HepG2 (cell line): ENCODE measurements around the gene RPP21. TPM values are rescaled to one million over a fixed set of nuclear protein-coding genes. Genes with fewer than 3 reads are reported as not detected.

Source experiments
- ATM ChIP-seq: fragments of 450-650 bp; IDR thresholded peaks from 2 replicates; pipeline ENCODE4 v1.7.1; 2017; ENCODE audit warnings: mild to moderate bottlenecking, borderline replicate concordance
- DMAP1 ChIP-seq: IDR thresholded peaks from 2 replicates; pipeline ENCODE4 v1.6.1; 2016
- FOSL1 ChIP-seq: sonication (generic); formaldehyde crosslinking; IDR thresholded peaks from 2 replicates; pipeline ENCODE4 v1.9.0; 2021; ENCODE audit warnings: missing genetic modification reagents, borderline replicate concordance
- FOXA1 ChIP-seq, 2 experiments: fragments of 450-650 bp in 1 of 2; sonication (generic) in 1 of 2; formaldehyde crosslinking in 1 of 2; IDR thresholded peaks; 2 replicates each; pipeline versions ENCODE4 v1.4.0 to v1.6.1; 2016 to 2020; ENCODE audit warnings: missing genetic modification reagents in 1 of 2
- HNF4A ChIP-seq: sonication (generic); formaldehyde crosslinking; IDR thresholded peaks from 2 replicates; pipeline ENCODE4 v1.4.0; 2020; ENCODE audit warnings: missing genetic modification reagents
- PAX8 ChIP-seq: sonication (generic); formaldehyde crosslinking; IDR thresholded peaks from 2 replicates; pipeline ENCODE4 v1.8.0; 2022; ENCODE audit warnings: mild to moderate bottlenecking, missing genetic modification reagents, borderline replicate concordance
- RCOR2 ChIP-seq: IDR thresholded peaks from 2 replicates; pipeline ENCODE4 v1.6.1; 2016; ENCODE audit warnings: missing biosample characterization, missing genetic modification reagents
- ZKSCAN8 ChIP-seq: IDR thresholded peaks from 2 replicates; pipeline ENCODE4 v1.6.1; 2016; ENCODE audit warnings: borderline replicate concordance, missing genetic modification reagents, missing compliant biosample characterization
- ZNF547 ChIP-seq: sonication (generic); formaldehyde crosslinking; IDR thresholded peaks from 2 replicates; pipeline ENCODE4 v1.5.1; 2020; ENCODE audit warnings: mild to moderate bottlenecking, missing genetic modification reagents
- polyA plus RNA-seq, 8 experiments: library from polyadenylated mRNA; depleted of rRNA in 3 of 8; stranded (reverse) in 7 of 8; unstranded in 1 of 8; fragments of >200 nt; fragmentation: Illumina TruSeq in 4 of 8; extraction: Trizol in 4 of 8; gene quantifications; 2 replicates each; pipeline versions ENCODE4 v1.2.1 to v1.2.3, GENCODE V29; 2011 to 2016; ENCODE audit warnings: low read depth in 4 of 8, missing spikeins in 1 of 8, mixed read lengths in 1 of 8; ENCODE audit not compliant: insufficient read depth in 1 of 8
- total RNA-seq, 5 experiments: library from RNA; depleted of rRNA; stranded (reverse); fragments of >200 nt; fragmentation: Illumina TruSeq; extraction: Trizol; gene quantifications; 2 replicates each; pipeline ENCODE4 v1.2.3, GENCODE V29; 2016; ENCODE audit warnings: low read depth in 1 of 5
- TF ChIP-seq, protein P1 (sequence below): sonication (generic); formaldehyde crosslinking; IDR thresholded peaks from 2 replicates; pipeline ENCODE4 v1.5.1; 2020; ENCODE audit warnings: missing genetic modification reagents, mild to moderate bottlenecking, borderline replicate concordance
- TF ChIP-seq, protein P2 (sequence below), 2 experiments: fragments of 450-650 bp in 1 of 2; sonication (generic) in 1 of 2; formaldehyde crosslinking in 1 of 2; IDR thresholded peaks; 2 replicates each; pipeline versions ENCODE4 v1.6.1 to v1.8.0; 2016 to 2022; ENCODE audit warnings: antibody characterized with exemption in 1 of 2, mild to moderate bottlenecking in 1 of 2, missing genetic modification reagents in 1 of 2
- TF ChIP-seq, protein P3 (sequence below): sonication (generic); formaldehyde crosslinking; IDR thresholded peaks from 2 replicates; pipeline ENCODE4 v1.5.0; 2020; ENCODE audit warnings: mild to moderate bottlenecking, missing genetic modification reagents

RPP21 gene
- total and polyA plus RNA-seq, 2 of the 13 experiments (the other 11 are each of a cell fraction or from before 2014, with no cell fraction given) = 53.1 to 72.3 TPM

DNA sequence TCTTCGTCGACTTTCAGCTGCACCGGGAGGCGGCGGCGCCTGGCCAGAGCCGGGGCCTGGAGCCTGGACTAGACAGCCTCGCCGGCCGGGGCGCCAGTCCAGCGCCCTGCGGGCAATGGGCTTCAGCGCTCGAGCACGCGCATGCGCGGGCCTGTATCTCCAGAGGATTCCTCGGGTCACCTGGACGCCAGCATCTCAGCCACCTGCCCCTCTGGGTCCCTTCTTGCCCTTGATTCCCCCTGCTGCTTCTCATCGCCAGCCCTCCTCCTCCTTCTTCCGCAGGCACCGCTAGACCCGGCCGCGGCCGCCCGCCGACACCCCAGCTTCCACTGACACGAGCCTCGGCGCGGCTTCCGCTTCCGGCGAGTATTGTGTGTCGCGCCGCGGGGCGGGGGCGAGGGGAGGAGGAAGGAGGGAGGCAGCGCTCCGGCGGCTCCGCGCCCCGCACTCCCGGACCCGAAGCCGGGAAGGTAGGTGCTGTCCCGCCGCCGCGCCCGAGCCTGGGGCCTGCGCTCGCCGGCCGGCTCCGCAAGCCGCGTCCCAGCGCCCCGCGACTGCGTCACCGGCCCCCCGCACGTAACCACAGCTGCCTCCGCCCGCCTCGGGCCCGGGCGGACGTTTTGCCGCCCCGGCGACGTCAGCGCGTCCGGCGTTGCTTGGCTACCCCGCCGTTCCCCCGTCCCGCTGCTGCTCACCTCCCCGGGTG is 18.3 kb upstream of the RPP21 start, which contains the start of gene TRIM39 (continued):
- TF ChIP-seq, protein P1, sequence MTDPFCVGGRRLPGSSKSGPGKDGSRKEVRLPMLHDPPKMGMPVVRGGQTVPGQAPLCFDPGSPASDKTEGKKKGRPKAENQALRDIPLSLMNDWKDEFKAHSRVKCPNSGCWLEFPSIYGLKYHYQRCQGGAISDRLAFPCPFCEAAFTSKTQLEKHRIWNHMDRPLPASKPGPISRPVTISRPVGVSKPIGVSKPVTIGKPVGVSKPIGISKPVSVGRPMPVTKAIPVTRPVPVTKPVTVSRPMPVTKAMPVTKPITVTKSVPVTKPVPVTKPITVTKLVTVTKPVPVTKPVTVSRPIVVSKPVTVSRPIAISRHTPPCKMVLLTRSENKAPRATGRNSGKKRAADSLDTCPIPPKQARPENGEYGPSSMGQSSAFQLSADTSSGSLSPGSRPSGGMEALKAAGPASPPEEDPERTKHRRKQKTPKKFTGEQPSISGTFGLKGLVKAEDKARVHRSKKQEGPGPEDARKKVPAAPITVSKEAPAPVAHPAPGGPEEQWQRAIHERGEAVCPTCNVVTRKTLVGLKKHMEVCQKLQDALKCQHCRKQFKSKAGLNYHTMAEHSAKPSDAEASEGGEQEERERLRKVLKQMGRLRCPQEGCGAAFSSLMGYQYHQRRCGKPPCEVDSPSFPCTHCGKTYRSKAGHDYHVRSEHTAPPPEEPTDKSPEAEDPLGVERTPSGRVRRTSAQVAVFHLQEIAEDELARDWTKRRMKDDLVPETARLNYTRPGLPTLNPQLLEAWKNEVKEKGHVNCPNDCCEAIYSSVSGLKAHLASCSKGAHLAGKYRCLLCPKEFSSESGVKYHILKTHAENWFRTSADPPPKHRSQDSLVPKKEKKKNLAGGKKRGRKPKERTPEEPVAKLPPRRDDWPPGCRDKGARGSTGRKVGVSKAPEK = 0 out of 2 replicates have a peak, but pooled peaks have one; percentile 31
- TF ChIP-seq FOSL1 (0 out of 2 replicates have a peak, but pooled peaks have one; percentile 7), ZKSCAN8 (no peak), ZNF547 (CRISPR knock-in tag) (peak; percentile 74), FOXA1 (IDR thresholded peaks at IDR 0.05) (no peak), FOXA1 (CRISPR knock-in tag; IDR thresholded peaks at IDR 0.05) (no peak), HNF4A (CRISPR knock-in tag) (peak; percentile 38; the same call in 1 of the 2 replicates), PAX8 (CRISPR knock-in tag) (peak; percentile 78; the same call in 1 of the 2 replicates), DMAP1 (CRISPR knock-in tag) (peak; percentile 70; the same call in 1 of the 2 replicates), ATM (no peak), RCOR2 (CRISPR knock-in tag) (no peak)
- TF ChIP-seq, protein P2, sequence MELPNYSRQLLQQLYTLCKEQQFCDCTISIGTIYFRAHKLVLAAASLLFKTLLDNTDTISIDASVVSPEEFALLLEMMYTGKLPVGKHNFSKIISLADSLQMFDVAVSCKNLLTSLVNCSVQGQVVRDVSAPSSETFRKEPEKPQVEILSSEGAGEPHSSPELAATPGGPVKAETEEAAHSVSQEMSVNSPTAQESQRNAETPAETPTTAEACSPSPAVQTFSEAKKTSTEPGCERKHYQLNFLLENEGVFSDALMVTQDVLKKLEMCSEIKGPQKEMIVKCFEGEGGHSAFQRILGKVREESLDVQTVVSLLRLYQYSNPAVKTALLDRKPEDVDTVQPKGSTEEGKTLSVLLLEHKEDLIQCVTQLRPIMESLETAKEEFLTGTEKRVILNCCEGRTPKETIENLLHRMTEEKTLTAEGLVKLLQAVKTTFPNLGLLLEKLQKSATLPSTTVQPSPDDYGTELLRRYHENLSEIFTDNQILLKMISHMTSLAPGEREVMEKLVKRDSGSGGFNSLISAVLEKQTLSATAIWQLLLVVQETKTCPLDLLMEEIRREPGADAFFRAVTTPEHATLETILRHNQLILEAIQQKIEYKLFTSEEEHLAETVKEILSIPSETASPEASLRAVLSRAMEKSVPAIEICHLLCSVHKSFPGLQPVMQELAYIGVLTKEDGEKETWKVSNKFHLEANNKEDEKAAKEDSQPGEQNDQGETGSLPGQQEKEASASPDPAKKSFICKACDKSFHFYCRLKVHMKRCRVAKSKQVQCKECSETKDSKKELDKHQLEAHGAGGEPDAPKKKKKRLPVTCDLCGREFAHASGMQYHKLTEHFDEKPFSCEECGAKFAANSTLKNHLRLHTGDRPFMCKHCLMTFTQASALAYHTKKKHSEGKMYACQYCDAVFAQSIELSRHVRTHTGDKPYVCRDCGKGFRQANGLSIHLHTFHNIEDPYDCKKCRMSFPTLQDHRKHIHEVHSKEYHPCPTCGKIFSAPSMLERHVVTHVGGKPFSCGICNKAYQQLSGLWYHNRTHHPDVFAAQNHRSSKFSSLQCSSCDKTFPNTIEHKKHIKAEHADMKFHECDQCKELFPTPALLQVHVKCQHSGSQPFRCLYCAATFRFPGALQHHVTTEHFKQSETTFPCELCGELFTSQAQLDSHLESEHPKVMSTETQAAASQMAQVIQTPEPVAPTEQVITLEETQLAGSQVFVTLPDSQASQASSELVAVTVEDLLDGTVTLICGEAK (IDR thresholded peaks at IDR 0.05) = peak; percentile 28; the same call in 1 of the 2 replicates
- TF ChIP-seq, protein P2 (CRISPR knock-in tag; IDR thresholded peaks at IDR 0.05) = 0 out of 2 replicates have a peak, but pooled peaks have one; percentile 23
- TF ChIP-seq, protein P3, sequence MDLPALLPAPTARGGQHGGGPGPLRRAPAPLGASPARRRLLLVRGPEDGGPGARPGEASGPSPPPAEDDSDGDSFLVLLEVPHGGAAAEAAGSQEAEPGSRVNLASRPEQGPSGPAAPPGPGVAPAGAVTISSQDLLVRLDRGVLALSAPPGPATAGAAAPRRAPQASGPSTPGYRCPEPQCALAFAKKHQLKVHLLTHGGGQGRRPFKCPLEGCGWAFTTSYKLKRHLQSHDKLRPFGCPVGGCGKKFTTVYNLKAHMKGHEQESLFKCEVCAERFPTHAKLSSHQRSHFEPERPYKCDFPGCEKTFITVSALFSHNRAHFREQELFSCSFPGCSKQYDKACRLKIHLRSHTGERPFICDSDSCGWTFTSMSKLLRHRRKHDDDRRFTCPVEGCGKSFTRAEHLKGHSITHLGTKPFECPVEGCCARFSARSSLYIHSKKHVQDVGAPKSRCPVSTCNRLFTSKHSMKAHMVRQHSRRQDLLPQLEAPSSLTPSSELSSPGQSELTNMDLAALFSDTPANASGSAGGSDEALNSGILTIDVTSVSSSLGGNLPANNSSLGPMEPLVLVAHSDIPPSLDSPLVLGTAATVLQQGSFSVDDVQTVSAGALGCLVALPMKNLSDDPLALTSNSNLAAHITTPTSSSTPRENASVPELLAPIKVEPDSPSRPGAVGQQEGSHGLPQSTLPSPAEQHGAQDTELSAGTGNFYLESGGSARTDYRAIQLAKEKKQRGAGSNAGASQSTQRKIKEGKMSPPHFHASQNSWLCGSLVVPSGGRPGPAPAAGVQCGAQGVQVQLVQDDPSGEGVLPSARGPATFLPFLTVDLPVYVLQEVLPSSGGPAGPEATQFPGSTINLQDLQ (CRISPR knock-in tag) = peak; percentile 27; the same call in 1 of the 2 replicates
